Epithelial cell of proximal tubule (primary cell): Measurements from ENCODE around the gene MAMDC2. TPM values are rescaled to one million over a fixed set of nuclear protein-coding genes. Genes with fewer than 3 reads are reported as not detected.

ENCODE experiments used
- DNase-seq: peaks from one replicate; pipeline ENCODE4 v3.0.0-alpha.2; 2011; ENCODE audit warnings: low read depth
- H3K4me3 ChIP-seq: 2 replicates; pipeline ENCODE4 v1.5.1; 2011; ENCODE audit warnings: low read depth, mild to moderate bottlenecking, low read length
- CTCF ChIP-seq: conservative IDR thresholded peaks from 2 replicates; pipeline ENCODE4 v1.5.1; 2012; ENCODE audit warnings: low read depth, mild to moderate bottlenecking, low read length
- total RNA-seq: library from RNA; depleted of rRNA; stranded (reverse); fragments of >200 nt; gene quantifications from 2 replicates; pipeline ENCODE4 v1.2.3, GENCODE V29; 2015

The MAMDC2 gene
- total RNA-seq, 1 donor from 2014 or later, result 5.5 TPM

- no peak for TF ChIP-seq CTCF
- no peak overlapping the region for H3K4me3 ChIP-seq
- DNase-seq, result no peak
Observed at GRCh38 chr9:70168521-70168920, 124.9 kb downstream of the MAMDC2 start.

GRCh38 chr9:70169222-70169621 is 125.6 kb downstream of the MAMDC2 start:
- no peak overlapping the region for H3K4me3 ChIP-seq
- DNase-seq, result no peak
- no peak for TF ChIP-seq CTCF

- DNase-seq, result no peak
- no peak for TF ChIP-seq CTCF
- H3K4me3 ChIP-seq, result no peak overlapping the region
Observed at GRCh38 chr9:70170151-70170790, 126.6 kb downstream of the MAMDC2 start.

GRCh38 chr9:70172532-70172931 is 128.9 kb downstream of the MAMDC2 start:
- no peak for DNase-seq
- TF ChIP-seq CTCF, result no peak

GRCh38 chr9:70177121-70177520 is 133.5 kb downstream of the MAMDC2 start:
- H3K4me3 ChIP-seq, result no peak overlapping the region
- no peak for DNase-seq
- TF ChIP-seq CTCF, result no peak

More at GRCh38 chr9:70172532-70172931, 128.9 kb downstream of the MAMDC2 start:
- no peak overlapping the region for H3K4me3 ChIP-seq

- TF ChIP-seq CTCF, result no peak
- DNase-seq, result no peak
Observed at GRCh38 chr9:70192707-70193106, 149.1 kb downstream of the MAMDC2 start.

GRCh38 chr9:70195456-70195855 is 151.8 kb downstream of the MAMDC2 start:
- TF ChIP-seq CTCF, result no peak
- DNase-seq, result no peak
- no peak overlapping the region for H3K4me3 ChIP-seq

More at GRCh38 chr9:70192707-70193106, 149.1 kb downstream of the MAMDC2 start:
- no peak overlapping the region for H3K4me3 ChIP-seq
